ENCODE data around the gene BMP6.

Gene BMP6

GRCh38 chr6:7836371-7837026 is 110.6 kb downstream of the BMP6 start:
- DNase-seq: no peak

GRCh38 chr6:7841781-7842468 is 116.0 kb downstream of the BMP6 start:
- DNase-seq: no peak

GRCh38 chr6:7846966-7847818 is 121.3 kb downstream of the BMP6 start:
- no peak for DNase-seq

- no peak for DNase-seq
Measured at GRCh38 chr6:7848229-7848628, 122.3 kb downstream of the BMP6 start.

- DNase-seq: no peak
Measured at GRCh38 chr6:7851780-7852179, 125.9 kb downstream of the BMP6 start.

- DNase-seq: no peak
Measured at GRCh38 chr6:7859591-7859990, 133.7 kb downstream of the BMP6 start.

GRCh38 chr6:7865781-7866180 is 139.9 kb downstream of the BMP6 start:
- no peak for DNase-seq

GRCh38 chr6:7866526-7866925 is 140.6 kb downstream of the BMP6 start:
- DNase-seq: no peak

GRCh38 chr6:7868926-7869325 is 143.0 kb downstream of the BMP6 start:
- DNase-seq: no peak

GRCh38 chr6:7878401-7878964 is 152.6 kb downstream of the BMP6 start:
- DNase-seq: no peak

GRCh38 chr6:7879043-7879442 is 153.1 kb downstream of the BMP6 start:
- no peak for DNase-seq

- no peak for DNase-seq
Measured at GRCh38 chr6:7879579-7879978, 153.7 kb downstream of the BMP6 start.

GRCh38 chr6:7879980-7880717 is 154.2 kb downstream of the BMP6 start:
- no peak for DNase-seq

GRCh38 chr6:7880718-7881107 is 154.8 kb downstream of the BMP6 start:
- DNase-seq: no peak

GRCh38 chr6:7881765-7882500 is 156.0 kb downstream of the BMP6 start:
- no peak for DNase-seq

GRCh38 chr6:7882505-7883257 is 156.8 kb downstream of the BMP6 start:
- no peak for DNase-seq

GRCh38 chr6:7883381-7883780 is 157.5 kb downstream of the BMP6 start:
- no peak for DNase-seq

GRCh38 chr6:7886132-7886531 is 160.2 kb downstream of the BMP6 start:
- DNase-seq: no peak

- DNase-seq: no peak
Measured at GRCh38 chr6:7887278-7887991, 161.5 kb downstream of the BMP6 start.

GRCh38 chr6:7888587-7889357 is 162.9 kb downstream of the BMP6 start:
- DNase-seq: no peak

Measured in KG1 (cell line).